ENCODE data around the gene CFAP410. TPM values are rescaled to one million over a fixed set of nuclear protein-coding genes. Genes with fewer than 3 reads are reported as not detected.

Gene CFAP410
- total and polyA plus RNA-seq, 2 of the 8 experiments (the other 6 are each of a cell fraction or from before 2014, with no cell fraction given) = 10.6 to 12.0 TPM

DNA sequence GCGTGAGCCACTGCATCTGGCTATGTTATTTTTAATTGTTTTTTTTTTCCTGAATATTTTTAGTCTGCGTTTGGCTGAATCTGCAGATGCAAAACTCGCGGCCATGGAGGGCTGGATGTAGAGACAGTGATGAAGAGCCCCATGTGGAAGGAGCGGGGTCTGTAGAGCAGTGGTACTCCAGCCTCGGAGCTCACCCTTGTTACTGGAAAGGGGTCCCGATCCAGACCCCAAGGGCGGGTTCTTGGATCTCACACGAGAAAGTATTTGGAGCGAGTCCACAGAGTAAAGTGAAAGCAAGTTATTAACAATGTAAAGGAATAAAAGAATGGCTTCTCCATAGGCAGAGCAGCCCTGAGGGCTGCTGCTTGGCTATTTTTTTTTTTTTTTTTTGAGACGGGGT, 17.0 kb upstream of the CFAP410 start:
- no peak for FAIRE-seq
- CTCF ChIA-PET (ENCODE audit: partially characterized antibody) = no interaction called here

More for the DNA sequence above, 17.0 kb upstream of the CFAP410 start:
- 89% methylated on average over 10 of the region's 11 CpGs; no CpG with 5 or more reads in 1 of the 2 experiments for WGBS, 2 experiments (ENCODE audit: extremely low coverage in 1 of 2, insufficient coverage in 1 of 2, insufficient read length in 1 of 2, insufficient replicate concordance in 2 of 2, low coverage in 1 of 2, low lambda C conversion rate in 2 of 2, missing lambda C conversion rate in 1 of 2)
- no peak overlapping the region for H3K18ac ChIP-seq (ENCODE audit: extremely low read depth, low read length)
- H3K14ac ChIP-seq (ENCODE audit: insufficient read length) = no peak overlapping the region
- H4K8ac ChIP-seq (ENCODE audit: extremely low read depth, insufficient read depth, low read length) = no peak overlapping the region
- no peaks in the 10 kb centered on the region for H3K79me2 ChIP-seq (ENCODE audit: control insufficient read depth in 1 of 2, insufficient read depth in 2 of 2, low read length in 2 of 2)
- H3K4me1 ChIP-seq (replicated peaks in 1 of 4; ENCODE audit: control insufficient read depth in 3 of 4, insufficient read depth in 4 of 4, low read length in 3 of 4) = no peaks in the 10 kb centered on the region
- H3K36me3 ChIP-seq (ENCODE audit: control insufficient read depth in 2 of 4, insufficient read depth in 4 of 4, low read length in 3 of 4) = no peaks in the 10 kb centered on the region
- no peak for TF ChIP-seq CBX8 (IDR thresholded peaks at IDR 0.05; ENCODE audit: borderline replicate concordance, low read depth, low read length)
- no peak overlapping the region for H2BK20ac ChIP-seq (ENCODE audit: low read length)
- H3K9me3 ChIP-seq (ENCODE audit: insufficient read depth in 2 of 2, low read depth in 1 of 2, low read length in 1 of 2) = no peaks in the 10 kb centered on the region
- no peak overlapping the region for H2BK120ac ChIP-seq (replicated peaks; ENCODE audit: low read depth, low read length)
- no peaks in the 10 kb centered on the region for H3K23me2 ChIP-seq (ENCODE audit: low read depth, low read length)
- no peak overlapping the region for H2AK5ac ChIP-seq (ENCODE audit: low read depth, low read length)
- H3K79me1 ChIP-seq (ENCODE audit: low read depth, low read length) = no peaks in the 10 kb centered on the region
- no peak for DNase-seq (ENCODE audit: low read depth in 1 of 2, low spot score in 2 of 2)
- H3K27ac ChIP-seq (ENCODE audit: low read depth, low read length) = no peak overlapping the region
- no peak overlapping the region for H3K56ac ChIP-seq (replicated peaks; ENCODE audit: insufficient read length, low read depth, low read length)
- no peak overlapping the region for H3K4me2 ChIP-seq (ENCODE audit: insufficient read depth in 1 of 2, low read depth in 2 of 2, low read length in 2 of 2)
- no peak overlapping the region for H3K23ac ChIP-seq (ENCODE audit: insufficient read length)
- H2AFZ ChIP-seq (ENCODE audit: low read length) = no peak overlapping the region
- H3K4me3 ChIP-seq (ENCODE audit: extremely low read depth in 1 of 4, insufficient read depth in 2 of 4, low read depth in 3 of 4, low read length in 4 of 4) = no peak overlapping the region
- no peak overlapping the region for H4K5ac ChIP-seq (ENCODE audit: insufficient read length, low read depth, low read length)
- H3K27me3 ChIP-seq (replicated peaks in 1 of 4; ENCODE audit: control insufficient read depth in 3 of 4, extremely low read depth in 1 of 4, insufficient read depth in 3 of 4, low read length in 3 of 4) = peaks cover 3 to 15% (median 7%) of the 10 kb centered on the region in 4 experiments; a peak in 6 of 7 replicates
- no peaks in the 10 kb centered on the region for H4K20me1 ChIP-seq (replicated peaks in 1 of 2; ENCODE audit: control insufficient read depth in 1 of 2, insufficient read depth in 2 of 2, low read length in 2 of 2)
- no peak overlapping the region for H2BK5ac ChIP-seq (ENCODE audit: low read depth, low read length)
- no peak overlapping the region for H2BK12ac ChIP-seq (ENCODE audit: low read depth, low read length)
- H3K9ac ChIP-seq (replicated peaks in 1 of 4; ENCODE audit: extremely low read depth in 1 of 4, low read depth in 3 of 4, low read length in 3 of 4) = no peak overlapping the region
- no peak overlapping the region for H3K4ac ChIP-seq (replicated peaks; ENCODE audit: insufficient read length, low read depth, low read length)
- POLR2A ChIA-PET (ENCODE audit: partially characterized antibody) = no interaction called here
- H2BK15ac ChIP-seq (ENCODE audit: low read length) = no peak overlapping the region
- no peak overlapping the region for H4K91ac ChIP-seq (replicated peaks; ENCODE audit: insufficient read length, low read length)

Data from H1 (cell line).